ENCODE results near the gene SLC29A4. TPM values are rescaled to one million over a fixed set of nuclear protein-coding genes. Genes with fewer than 3 reads are reported as not detected.

The SLC29A4 gene
- total RNA-seq, 1 donor = 1.1 TPM

DNA sequence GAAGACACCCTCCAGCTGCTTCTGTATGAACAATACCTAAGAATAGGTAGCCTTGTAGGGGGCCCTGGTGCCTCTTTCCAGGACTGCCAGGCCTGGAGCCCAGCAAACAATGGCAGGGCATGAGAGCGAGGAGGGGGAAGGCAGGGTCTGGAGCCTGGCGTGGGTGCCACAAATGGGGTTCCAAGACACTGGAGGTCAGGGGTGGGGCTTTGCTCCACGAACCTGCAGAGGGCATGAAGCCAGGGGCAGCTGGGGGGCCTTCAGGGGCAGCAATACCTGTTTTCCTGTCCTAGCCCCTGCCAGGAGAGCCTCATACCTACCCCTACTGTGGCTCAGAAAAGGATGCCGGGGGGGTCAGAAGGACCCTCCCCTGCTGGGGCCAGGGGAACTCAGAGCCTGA lies 61.6 kb downstream of the SLC29A4 start:
- Histone ChIP-seq H3K4me3 (ENCODE audit: insufficient read depth, low read length) (no peak overlapping the region), H3K4me2 (ENCODE audit: insufficient read depth, low read length) (no peak overlapping the region), H3K36me3 (ENCODE audit: insufficient read depth, low read length) (peaks cover 52% of the 10 kb centered on the region), H3K9me3 (ENCODE audit: low read depth, low read length) (no peaks in the 10 kb centered on the region), H2AFZ (ENCODE audit: low read length) (no peak overlapping the region), H3K27ac (ENCODE audit: low read depth, low read length) (no peak overlapping the region), H4K20me1 (ENCODE audit: insufficient read depth, low read length) (peaks cover 33% of the 10 kb centered on the region), H3K4me1 (ENCODE audit: insufficient read depth, low read length) (no peaks in the 10 kb centered on the region), H3K79me2 (ENCODE audit: insufficient read depth, low read length) (peaks cover 60% of the 10 kb centered on the region), H3K27me3 (ENCODE audit: insufficient read depth, low read length) (no peaks in the 10 kb centered on the region)
- no peak for DNase-seq (ENCODE audit: insufficient read length, low spot score, missing footprints)
- TF ChIP-seq, protein P1, sequence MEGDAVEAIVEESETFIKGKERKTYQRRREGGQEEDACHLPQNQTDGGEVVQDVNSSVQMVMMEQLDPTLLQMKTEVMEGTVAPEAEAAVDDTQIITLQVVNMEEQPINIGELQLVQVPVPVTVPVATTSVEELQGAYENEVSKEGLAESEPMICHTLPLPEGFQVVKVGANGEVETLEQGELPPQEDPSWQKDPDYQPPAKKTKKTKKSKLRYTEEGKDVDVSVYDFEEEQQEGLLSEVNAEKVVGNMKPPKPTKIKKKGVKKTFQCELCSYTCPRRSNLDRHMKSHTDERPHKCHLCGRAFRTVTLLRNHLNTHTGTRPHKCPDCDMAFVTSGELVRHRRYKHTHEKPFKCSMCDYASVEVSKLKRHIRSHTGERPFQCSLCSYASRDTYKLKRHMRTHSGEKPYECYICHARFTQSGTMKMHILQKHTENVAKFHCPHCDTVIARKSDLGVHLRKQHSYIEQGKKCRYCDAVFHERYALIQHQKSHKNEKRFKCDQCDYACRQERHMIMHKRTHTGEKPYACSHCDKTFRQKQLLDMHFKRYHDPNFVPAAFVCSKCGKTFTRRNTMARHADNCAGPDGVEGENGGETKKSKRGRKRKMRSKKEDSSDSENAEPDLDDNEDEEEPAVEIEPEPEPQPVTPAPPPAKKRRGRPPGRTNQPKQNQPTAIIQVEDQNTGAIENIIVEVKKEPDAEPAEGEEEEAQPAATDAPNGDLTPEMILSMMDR (IDR thresholded peaks at IDR 0.05; ENCODE audit: extremely low read depth, low read depth, low read length) = no peak

DNA sequence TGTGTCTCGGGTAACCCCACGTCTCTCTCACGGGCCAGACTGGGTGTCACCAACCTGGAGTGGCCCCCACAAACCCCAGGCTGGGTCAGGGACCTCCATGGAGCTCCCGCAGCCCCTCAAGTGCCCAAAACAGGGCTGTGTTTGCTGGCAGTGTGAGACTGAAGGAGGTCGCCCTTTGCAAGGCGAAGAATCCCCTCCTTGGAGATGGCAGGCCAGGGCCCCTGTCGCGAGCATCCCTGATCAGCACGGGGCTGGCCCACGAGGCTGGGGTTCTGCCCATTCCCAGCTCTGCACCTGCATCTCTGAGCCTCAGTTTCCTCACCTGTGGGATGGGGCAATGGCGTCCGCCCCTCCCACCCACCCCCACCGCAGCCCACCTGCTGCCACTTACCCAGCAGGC lies 62.4 kb downstream of the SLC29A4 start:
- TF ChIP-seq, protein P1 (IDR thresholded peaks at IDR 0.05; ENCODE audit: extremely low read depth, low read depth, low read length) = no peak
- H3K79me2 ChIP-seq (ENCODE audit: insufficient read depth, low read length) = peaks cover 62% of the 10 kb centered on the region
- H3K27ac ChIP-seq (ENCODE audit: low read depth, low read length) = no peak overlapping the region
- H3K27me3 ChIP-seq (ENCODE audit: insufficient read depth, low read length) = no peaks in the 10 kb centered on the region
- H2AFZ ChIP-seq (ENCODE audit: low read length) = no peak overlapping the region
- DNase-seq (ENCODE audit: insufficient read length, low spot score, missing footprints) = peak; percentile 32
- H3K4me2 ChIP-seq (ENCODE audit: insufficient read depth, low read length) = no peak overlapping the region
- H3K9me3 ChIP-seq (ENCODE audit: low read depth, low read length) = no peaks in the 10 kb centered on the region
- peaks cover 50% of the 10 kb centered on the region for H3K36me3 ChIP-seq (ENCODE audit: insufficient read depth, low read length)
- H3K4me3 ChIP-seq (ENCODE audit: insufficient read depth, low read length) = no peak overlapping the region
- H4K20me1 ChIP-seq (ENCODE audit: insufficient read depth, low read length) = peaks cover 29% of the 10 kb centered on the region
- H3K4me1 ChIP-seq (ENCODE audit: insufficient read depth, low read length) = no peaks in the 10 kb centered on the region

DNA sequence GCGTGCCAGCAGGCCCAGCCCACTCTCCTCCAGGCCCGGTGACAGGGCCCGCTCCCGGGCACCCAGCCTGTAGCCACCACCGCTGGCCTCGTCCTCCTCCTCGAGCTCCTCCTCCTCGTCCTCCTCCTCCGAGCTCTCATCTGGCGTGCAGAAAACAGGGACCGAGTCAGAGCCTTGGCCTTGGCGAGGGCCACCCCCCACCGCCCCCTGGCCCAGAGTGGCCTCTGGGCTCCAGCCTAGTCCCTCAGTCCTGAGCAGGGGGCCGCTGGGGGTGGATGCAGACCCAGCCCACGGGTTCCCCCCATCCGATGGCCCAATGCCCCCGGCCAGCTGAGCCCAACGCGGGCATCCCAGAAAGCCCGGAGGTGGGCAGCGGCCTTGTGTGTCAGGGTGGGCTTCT lies 62.9 kb downstream of the SLC29A4 start:
- TF ChIP-seq, protein P1 (IDR thresholded peaks at IDR 0.05; ENCODE audit: extremely low read depth, low read depth, low read length) = no peak
- H3K9me3 ChIP-seq (ENCODE audit: low read depth, low read length) = no peaks in the 10 kb centered on the region
- no peaks in the 10 kb centered on the region for H3K4me1 ChIP-seq (ENCODE audit: insufficient read depth, low read length)
- DNase-seq (ENCODE audit: insufficient read length, low spot score, missing footprints) = peak; percentile 57
- no peak overlapping the region for H3K4me3 ChIP-seq (ENCODE audit: insufficient read depth, low read length)
- peaks cover 51% of the 10 kb centered on the region for H3K36me3 ChIP-seq (ENCODE audit: insufficient read depth, low read length)
- no peaks in the 10 kb centered on the region for H3K27me3 ChIP-seq (ENCODE audit: insufficient read depth, low read length)
- peaks cover 28% of the 10 kb centered on the region for H4K20me1 ChIP-seq (ENCODE audit: insufficient read depth, low read length)
- H2AFZ ChIP-seq (ENCODE audit: low read length) = no peak overlapping the region
- no peak overlapping the region for H3K4me2 ChIP-seq (ENCODE audit: insufficient read depth, low read length)
- no peak overlapping the region for H3K27ac ChIP-seq (ENCODE audit: low read depth, low read length)
- H3K79me2 ChIP-seq (ENCODE audit: insufficient read depth, low read length) = peaks cover 65% of the 10 kb centered on the region

DNA sequence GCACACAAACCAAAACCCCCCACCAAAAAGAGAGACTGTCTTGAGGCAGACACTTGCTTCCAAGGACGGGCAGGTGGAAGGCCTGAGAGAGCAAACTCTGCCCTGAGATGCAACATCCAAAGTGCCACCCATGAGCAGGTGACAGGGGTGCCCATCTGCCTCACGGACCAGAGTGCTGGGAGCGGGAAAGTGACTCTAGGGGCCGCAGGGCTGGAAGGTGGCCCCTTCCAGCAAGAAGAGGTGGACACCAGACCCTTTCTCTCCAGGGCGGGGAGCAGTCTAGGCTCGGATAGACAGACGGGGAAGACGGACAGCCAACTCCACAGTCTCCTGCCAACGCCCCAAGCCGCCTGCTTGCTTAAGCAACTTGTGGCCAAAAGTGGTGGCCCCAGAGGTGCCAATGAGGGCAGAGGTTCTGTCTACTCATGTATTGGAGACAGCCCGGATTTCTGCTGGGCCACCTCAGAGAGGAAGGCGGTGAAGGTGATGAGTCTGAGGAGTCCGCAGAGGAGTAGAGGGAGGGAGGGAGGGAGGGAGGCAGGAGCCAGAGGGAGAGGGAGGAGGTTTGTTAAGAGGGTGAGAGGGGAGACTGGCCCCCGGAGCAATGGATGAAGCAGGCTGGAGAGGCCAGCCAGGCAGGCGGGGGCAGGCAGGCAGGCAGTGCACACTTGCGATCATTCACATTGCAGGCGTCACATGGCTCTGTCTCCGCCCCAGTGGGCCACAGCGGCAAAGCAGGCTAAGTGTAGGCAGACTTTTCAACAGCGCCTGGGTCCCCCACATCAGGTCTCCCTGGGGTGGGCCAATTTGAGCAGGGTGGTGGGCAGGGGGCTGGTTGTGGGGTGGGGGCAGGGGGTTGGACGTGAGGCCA lies 65.6 kb downstream of the SLC29A4 start:
- H3K4me1 ChIP-seq (ENCODE audit: insufficient read depth, low read length) = no peaks in the 10 kb centered on the region
- no peak overlapping the region for H3K27ac ChIP-seq (ENCODE audit: low read depth, low read length)
- TF ChIP-seq, protein P1 (IDR thresholded peaks at IDR 0.05; ENCODE audit: extremely low read depth, low read depth, low read length) = no peak
- DNase-seq (ENCODE audit: insufficient read length, low spot score, missing footprints) = peak; percentile 53
- peaks cover 51% of the 10 kb centered on the region for H3K36me3 ChIP-seq (ENCODE audit: insufficient read depth, low read length)
- H3K79me2 ChIP-seq (ENCODE audit: insufficient read depth, low read length) = peaks cover 81% of the 10 kb centered on the region
- H3K9me3 ChIP-seq (ENCODE audit: low read depth, low read length) = no peaks in the 10 kb centered on the region
- H2AFZ ChIP-seq (ENCODE audit: low read length) = no peak overlapping the region
- no peak overlapping the region for H3K4me2 ChIP-seq (ENCODE audit: insufficient read depth, low read length)
- H3K4me3 ChIP-seq (ENCODE audit: insufficient read depth, low read length) = no peak overlapping the region
- no peaks in the 10 kb centered on the region for H3K27me3 ChIP-seq (ENCODE audit: insufficient read depth, low read length)
- peaks cover 49% of the 10 kb centered on the region for H4K20me1 ChIP-seq (ENCODE audit: insufficient read depth, low read length)

Data from osteoblast (primary cell).